ENCODE measurements around the gene PITPNC1. TPM values are rescaled to one million over a fixed set of nuclear protein-coding genes. Genes with fewer than 3 reads are reported as not detected.

Gene PITPNC1
- polyA plus RNA-seq, 1 donor from 2014 or later, result 18.8 TPM

DNA sequence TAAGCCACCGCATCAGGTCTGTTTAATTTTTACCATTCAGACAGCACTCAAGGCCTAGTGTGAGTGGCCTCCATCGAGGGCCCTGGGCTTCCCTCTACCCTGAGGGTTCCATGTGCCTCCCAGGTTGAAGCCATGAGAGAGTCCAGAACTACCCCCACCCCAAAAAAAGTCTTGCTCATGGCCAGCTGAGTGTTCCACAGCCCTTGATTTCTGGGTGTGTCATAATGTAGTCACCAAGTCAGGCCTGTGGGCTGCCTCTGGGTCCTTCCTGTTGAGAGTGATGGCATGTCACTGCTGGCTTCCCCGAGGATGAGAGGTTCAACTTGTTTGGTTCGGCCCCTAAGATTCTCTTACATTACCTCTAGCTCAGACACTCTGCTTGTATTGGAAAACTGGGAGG is 100.6 kb downstream of the PITPNC1 start:
- no peak overlapping the region for H3K4me3 ChIP-seq (ENCODE audit: low read length)
- H4K20me1 ChIP-seq (ENCODE audit: insufficient read depth), result no peaks in the 10 kb centered on the region
- H3K27ac ChIP-seq (ENCODE audit: low read length), result no peak overlapping the region
- no peak overlapping the region for H2AFZ ChIP-seq (ENCODE audit: low read depth, low read length)
- no peaks in the 10 kb centered on the region for H3K9me3 ChIP-seq (ENCODE audit: low read length)
- H3K4me2 ChIP-seq (ENCODE audit: low read length), result no peak overlapping the region
- H3F3A ChIP-seq (ENCODE audit: insufficient read depth, low read length, poor library complexity, severe bottlenecking), result peaks cover 4% of the 10 kb centered on the region
- TF ChIP-seq REST (IDR thresholded peaks at IDR 0.05; ENCODE audit: borderline replicate concordance), result no peak
- no peak for TF ChIP-seq POLR2AphosphoS5 (IDR thresholded peaks at IDR 0.05)
- no peak for TF ChIP-seq EP300 (conservative IDR thresholded peaks at IDR 0.05; ENCODE audit: poor library complexity, severe bottlenecking)
- no peak for TF ChIP-seq SMC3 (conservative IDR thresholded peaks at IDR 0.05; ENCODE audit: poor library complexity)
- no peak for TF ChIP-seq MXI1 (conservative IDR thresholded peaks at IDR 0.05; ENCODE audit: poor library complexity, severe bottlenecking)
- no peak for TF ChIP-seq CTCF (IDR thresholded peaks at IDR 0.05; ENCODE audit: poor library complexity, severe bottlenecking)
- no peak for TF ChIP-seq RAD21 (conservative IDR thresholded peaks at IDR 0.05)
- TF ChIP-seq TAF1 (IDR thresholded peaks at IDR 0.05; ENCODE audit: low read depth), result no peak
- TF ChIP-seq EZH2 (IDR thresholded peaks at IDR 0.05; ENCODE audit: borderline replicate concordance, insufficient read depth, low read length, poor library complexity, severe bottlenecking), result no peak
- H3K27me3 ChIP-seq (ENCODE audit: insufficient read depth, low read depth, low read length), result no peaks in the 10 kb centered on the region
- no peaks in the 10 kb centered on the region for H3K9me2 ChIP-seq (ENCODE audit: insufficient read depth, low read length)
- H3K36me3 ChIP-seq (ENCODE audit: insufficient read depth, low read length), result no peaks in the 10 kb centered on the region
- H3K9ac ChIP-seq (ENCODE audit: low read length), result no peak overlapping the region
- no peaks in the 10 kb centered on the region for H3K79me2 ChIP-seq (replicated peaks; ENCODE audit: insufficient read depth, low read length)

DNA sequence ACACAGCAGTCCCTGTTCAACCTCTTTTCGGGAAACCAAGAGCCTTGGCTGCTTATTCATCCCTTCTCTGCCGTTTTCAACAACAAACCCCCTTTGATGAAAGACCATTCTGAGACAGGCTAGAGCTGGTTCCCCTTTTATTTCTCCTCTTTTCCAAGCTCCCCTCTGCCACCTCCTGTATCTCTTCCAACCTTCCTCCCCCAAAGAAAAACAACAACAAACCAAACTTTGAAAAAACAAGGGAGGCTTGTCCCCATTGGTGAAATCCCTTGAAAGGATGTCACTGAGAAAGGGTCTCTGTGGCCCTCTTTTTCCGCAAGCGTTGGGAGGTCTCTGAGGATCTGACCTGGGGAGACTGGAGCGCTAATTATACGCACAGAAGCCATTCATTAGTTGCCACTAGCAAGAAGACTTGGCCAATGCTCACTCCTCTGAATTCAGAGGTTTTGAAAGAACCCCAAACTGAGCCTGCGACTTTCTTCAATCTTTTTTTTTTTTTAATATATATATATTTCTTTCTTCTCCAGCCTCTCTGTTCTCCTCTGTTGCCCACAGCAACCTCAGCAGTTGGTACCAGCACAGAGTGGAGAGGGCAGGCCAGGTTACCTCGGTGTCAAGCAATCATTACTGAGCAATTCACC is 101.4 kb downstream of the PITPNC1 start:
- H3K27me3 ChIP-seq (ENCODE audit: insufficient read depth, low read depth, low read length), result no peaks in the 10 kb centered on the region
- H3K9me2 ChIP-seq (ENCODE audit: insufficient read depth, low read length), result no peaks in the 10 kb centered on the region
- H3K9me3 ChIP-seq (ENCODE audit: low read length), result no peaks in the 10 kb centered on the region
- no peak overlapping the region for H3K9ac ChIP-seq (ENCODE audit: low read length)
- H3F3A ChIP-seq (ENCODE audit: insufficient read depth, low read length, poor library complexity, severe bottlenecking), result peaks cover 4% of the 10 kb centered on the region
- H2AFZ ChIP-seq (ENCODE audit: low read depth, low read length), result no peak overlapping the region
- H3K79me2 ChIP-seq (replicated peaks; ENCODE audit: insufficient read depth, low read length), result no peaks in the 10 kb centered on the region
- no peak overlapping the region for H3K4me2 ChIP-seq (ENCODE audit: low read length)
- H3K4me3 ChIP-seq (ENCODE audit: low read length), result no peak overlapping the region
- TF ChIP-seq MXI1 (conservative IDR thresholded peaks at IDR 0.05; ENCODE audit: poor library complexity, severe bottlenecking), result no peak
- TF ChIP-seq SMC3 (conservative IDR thresholded peaks at IDR 0.05; ENCODE audit: poor library complexity), result no peak
- no peak for TF ChIP-seq RAD21 (conservative IDR thresholded peaks at IDR 0.05)
- no peak for TF ChIP-seq POLR2AphosphoS5 (IDR thresholded peaks at IDR 0.05)
- TF ChIP-seq REST (IDR thresholded peaks at IDR 0.05; ENCODE audit: borderline replicate concordance), result no peak
- no peaks in the 10 kb centered on the region for H4K20me1 ChIP-seq (ENCODE audit: insufficient read depth)
- H3K36me3 ChIP-seq (ENCODE audit: insufficient read depth, low read length), result no peaks in the 10 kb centered on the region
- peak overlapping the region; percentile 21 for H3K27ac ChIP-seq (ENCODE audit: low read length)

Measured in neural cell (in vitro differentiated cells).